HG03439 (cell line): ENCODE data around the gene GRK5.

Source experiments
- ATAC-seq: cut with Tn5 transposase; IDR thresholded peaks from one replicate; pipeline ENCODE4 v1.9.1; 2021; ENCODE audit warnings: mild to moderate bottlenecking, moderate library complexity; ENCODE audit not compliant: unreplicated experiment

The GRK5 gene

GRCh38 chr10:119197921-119198320, 9.4 kb upstream of the GRK5 start:
- ATAC-seq, result no peak

- no peak for ATAC-seq
Measured at GRCh38 chr10:119198438-119198837, 8.9 kb upstream of the GRK5 start.

DNA sequence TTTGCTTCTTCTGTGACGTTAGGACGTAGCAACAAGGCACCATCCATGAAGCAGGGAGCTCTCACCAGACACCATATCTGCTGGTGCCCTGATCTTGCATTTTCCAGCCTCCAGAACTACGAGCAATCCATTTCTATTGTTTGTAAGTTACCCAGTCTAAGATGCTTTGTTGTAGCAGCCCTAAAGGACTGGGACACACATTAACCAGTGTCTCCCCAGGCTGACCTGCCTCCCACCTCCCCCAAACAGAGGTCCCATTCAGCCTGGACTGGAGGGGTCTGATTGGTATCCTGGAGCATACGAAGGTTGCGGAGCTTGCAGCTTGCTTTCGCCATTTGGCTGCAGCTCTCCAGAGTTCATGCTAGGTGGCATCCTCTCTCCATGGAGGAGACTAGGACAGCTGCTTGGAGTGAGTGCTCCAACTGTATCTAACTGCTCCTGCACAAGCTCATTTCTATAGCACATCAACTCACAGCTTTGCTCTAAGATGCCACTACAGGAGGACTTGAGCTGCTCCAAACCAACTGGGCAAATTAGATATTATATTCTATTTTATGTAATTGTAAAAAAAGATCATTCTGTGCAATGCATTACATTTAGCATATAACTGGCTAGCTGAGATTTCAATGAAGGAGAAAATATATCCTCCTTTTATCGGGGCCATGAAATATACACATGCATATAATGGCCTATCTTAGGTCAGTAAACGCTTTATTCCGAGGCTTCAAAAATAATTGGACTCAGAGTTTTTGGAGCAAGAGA, 8.0 kb upstream of the GRK5 start:
- ATAC-seq, result no peak

- no peak for ATAC-seq
Measured at GRCh38 chr10:119201233-119201632, 6.1 kb upstream of the GRK5 start.

- no peak for ATAC-seq
Measured at GRCh38 chr10:119203006-119203405, 4.4 kb upstream of the GRK5 start.

DNA sequence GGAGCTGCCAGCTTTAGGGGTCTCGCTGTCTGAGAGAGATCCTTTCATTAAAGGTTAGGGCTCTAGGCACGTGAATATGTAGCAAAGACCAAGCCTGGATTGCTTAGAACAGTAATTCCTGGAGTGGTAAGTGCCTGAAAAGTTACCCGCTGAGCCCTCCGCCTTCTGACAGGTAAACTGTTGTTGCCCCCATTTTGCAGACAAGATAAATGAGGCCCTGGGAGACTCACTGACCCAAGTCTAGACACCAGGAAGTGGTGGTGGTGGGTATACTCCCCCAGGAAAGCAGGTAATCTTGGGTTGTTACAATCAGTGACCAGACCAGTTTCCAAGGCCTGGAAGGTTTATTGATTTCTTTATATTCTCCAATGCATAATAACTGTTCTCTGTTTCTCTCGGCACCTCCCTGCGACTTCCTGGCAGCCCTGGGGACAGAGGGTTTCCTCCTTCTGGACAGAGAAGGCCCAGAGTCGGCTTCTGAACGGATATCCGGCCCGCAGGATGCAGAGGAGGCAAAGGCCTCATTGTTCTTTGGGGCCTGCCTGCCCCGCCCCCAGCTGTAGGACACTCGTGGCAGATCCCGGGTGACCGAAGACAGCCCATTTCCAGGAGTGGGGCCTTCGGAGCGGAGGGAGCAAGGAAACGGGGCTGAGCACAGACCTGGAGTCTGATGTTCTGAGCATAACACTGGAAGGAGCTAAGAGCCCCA, 1.3 kb upstream of the GRK5 start:
- no peak for ATAC-seq

DNA sequence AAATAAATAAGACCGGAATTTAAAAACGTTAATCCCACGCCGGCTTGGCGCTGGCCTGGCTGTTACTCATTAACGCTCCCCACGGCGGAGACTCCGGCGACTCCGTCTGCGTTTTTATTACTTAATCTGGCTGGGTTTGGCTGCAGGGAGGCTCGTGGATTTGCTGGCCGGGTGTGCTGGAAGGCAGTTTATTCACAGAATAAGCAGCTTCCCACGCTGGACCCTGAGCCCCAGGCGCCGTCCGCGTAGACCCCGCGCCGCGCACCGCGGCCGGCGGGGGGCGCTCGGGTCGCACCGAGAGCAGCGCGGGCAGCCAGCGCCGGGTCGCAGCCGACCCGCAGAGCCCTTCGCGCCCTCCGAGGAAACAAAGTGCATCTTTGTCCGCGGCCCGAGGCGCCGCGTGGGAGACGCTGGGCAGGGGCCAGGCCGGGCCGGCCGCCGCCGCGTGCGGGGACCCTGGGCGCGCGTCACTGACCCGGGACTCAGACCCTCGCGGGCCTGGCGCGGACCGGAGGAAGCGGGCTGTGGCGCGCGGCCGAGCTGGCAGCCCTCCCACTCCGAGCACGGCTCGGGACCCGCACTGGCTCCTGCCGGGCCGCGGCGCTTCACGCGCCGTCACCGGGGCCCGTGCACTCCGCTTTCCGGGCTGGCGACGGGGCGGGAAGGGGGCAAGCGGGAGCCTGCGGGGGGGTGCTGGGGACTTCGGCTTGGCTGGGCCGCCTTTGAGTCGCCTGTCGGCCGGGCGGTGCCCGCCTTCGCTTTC, 587 bp upstream of the GRK5 start:
- peak; percentile 62 for ATAC-seq

DNA sequence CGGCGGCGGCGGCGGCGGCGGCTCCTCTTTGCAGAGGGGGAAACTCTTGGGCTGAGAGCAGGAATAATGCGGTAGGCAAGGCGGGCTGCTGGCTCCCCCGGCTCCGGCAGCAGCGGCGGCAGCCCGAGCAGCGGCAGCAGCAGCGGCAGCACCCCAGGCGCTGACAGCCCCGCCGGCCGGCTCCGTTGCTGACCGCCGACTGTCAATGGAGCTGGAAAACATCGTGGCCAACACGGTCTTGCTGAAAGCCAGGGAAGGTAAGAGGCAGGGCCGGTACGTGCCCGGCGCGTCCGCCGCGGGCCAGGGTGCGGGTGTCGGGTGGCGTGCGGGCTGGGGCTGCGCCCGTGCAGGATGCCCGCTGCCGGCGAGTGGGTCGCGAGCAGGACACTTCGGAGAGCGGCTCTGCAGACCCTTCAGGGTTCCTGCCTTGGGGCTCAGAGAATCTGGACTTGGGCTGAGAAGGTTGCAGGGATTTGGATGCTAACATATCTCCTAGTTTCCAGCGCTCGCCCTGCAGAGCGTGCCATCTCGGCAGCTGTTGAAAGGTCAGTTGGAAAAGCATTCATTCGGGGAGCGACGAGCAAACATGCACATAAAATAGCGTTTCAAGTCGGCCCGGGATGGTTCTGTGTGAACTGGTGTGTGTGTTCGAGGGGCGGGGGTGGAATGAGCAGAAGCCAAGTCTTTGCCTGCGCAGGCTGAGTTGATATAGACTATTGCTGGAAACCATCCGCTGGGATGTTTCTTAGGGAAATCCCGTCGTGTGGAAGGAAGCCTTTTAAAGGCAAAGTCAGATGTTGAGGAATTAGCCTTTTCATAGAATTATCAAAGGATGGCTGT, 562 bp downstream of the GRK5 start:
- ATAC-seq, result peak; percentile 19

DNA sequence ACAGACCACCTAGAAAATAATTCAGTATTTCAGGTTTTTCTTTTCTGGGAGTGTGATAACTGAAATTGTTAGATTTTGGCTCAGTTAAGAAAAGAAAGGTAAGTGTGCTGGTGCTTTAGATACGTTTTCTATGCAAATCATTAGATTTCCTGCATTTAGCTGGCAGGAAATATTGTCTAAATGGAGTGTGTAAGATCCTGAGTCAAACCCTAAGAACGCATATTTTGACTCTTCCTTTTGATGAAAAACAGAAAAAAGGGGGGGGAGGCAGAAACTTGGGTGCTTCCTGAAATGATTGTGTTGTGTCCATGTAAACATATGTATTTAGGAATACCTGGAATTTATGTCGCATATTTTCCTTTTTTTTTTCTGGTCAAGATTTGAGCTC, 1.2 kb downstream of the GRK5 start:
- no peak for ATAC-seq

GRCh38 chr10:119209035-119209735, 1.8 kb downstream of the GRK5 start:
- no peak for ATAC-seq

GRCh38 chr10:119209736-119210355, 2.5 kb downstream of the GRK5 start:
- no peak for ATAC-seq

GRCh38 chr10:119210633-119211032, 3.3 kb downstream of the GRK5 start:
- no peak for ATAC-seq

- no peak for ATAC-seq
Measured at GRCh38 chr10:119211176-119211575, 3.8 kb downstream of the GRK5 start.

DNA sequence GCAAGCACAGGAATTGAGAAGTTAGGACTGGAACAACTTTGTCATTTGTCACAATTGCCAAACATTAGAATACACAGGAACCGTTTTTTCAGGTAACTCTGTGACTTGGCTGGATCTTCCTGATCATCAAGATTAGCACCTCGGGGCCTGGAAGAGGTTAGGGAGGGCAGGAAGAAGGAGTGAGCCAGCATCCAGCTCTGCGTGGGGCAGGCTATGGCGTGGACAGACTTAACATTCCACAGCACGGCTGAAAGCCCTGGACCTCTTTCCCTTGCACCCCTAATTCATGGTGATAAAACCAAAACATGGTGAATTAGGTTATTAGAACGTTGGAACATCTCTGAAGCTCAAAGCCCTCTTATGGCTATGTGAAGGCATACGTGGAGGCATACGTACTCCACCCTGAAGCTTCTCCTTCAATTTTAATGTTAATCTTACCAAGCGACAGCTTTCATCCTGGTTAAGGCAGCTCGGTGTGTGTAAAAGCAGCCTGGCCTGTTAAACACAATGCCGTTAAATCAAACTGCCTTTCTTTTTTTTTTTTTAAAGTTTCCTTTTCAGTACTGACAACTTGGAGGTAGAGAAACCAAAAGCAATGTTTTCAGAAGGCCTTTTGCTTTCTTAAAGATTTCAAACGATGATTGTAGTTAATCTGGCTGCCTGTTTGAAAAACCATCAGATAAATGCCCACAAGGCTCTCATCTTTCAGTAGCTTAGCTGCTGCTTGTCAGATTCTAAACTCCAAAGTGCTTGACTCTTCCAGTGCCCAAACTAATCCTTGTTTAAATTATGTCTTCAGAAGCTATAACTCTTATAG, 4.5 kb downstream of the GRK5 start:
- no peak for ATAC-seq

- ATAC-seq, result no peak
Measured at GRCh38 chr10:119215371-119215770, 8.0 kb downstream of the GRK5 start.

GRCh38 chr10:119216127-119216526, 8.8 kb downstream of the GRK5 start:
- no peak for ATAC-seq

GRCh38 chr10:119217401-119217800, 10.0 kb downstream of the GRK5 start:
- no peak for ATAC-seq

- no peak for ATAC-seq
Measured at GRCh38 chr10:119217991-119218490, 10.7 kb downstream of the GRK5 start.

DNA sequence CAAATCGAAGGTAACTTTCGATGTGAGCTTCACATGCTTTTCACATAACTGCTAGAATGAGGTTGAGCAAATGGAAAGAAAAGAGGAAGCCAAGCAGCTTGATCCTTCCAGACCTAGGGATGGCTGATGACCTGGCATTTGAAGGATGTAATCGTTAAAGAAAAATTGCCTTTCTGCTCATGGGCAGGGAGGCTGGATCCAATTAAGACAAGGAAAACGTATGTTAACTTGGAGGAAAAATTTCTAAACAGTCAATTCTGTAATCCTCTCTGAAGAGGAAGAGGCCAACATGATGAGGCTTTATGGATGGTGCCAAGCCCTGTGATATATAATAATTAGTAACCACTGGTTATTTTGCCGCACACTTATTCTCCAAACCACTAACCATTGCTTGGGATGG, 12.5 kb downstream of the GRK5 start:
- ATAC-seq, result no peak
